Activated T-cell treated with anti-CD3 and anti-CD28 coated beads, Interleukin-2, amount 50 U/mL, for 48 hours (primary cell): Measurements from ENCODE around the gene VPS33B.
"Not testable (repeated sequence)": the region's sequence is repeated elsewhere in the genome, so short reads cannot be mapped to it uniquely, and the experiment has no call there.

Source experiments
- DNase-seq, 2 experiments: peaks; one replicate each; pipeline ENCODE4 v3.0.0-alpha.2; 2020

Gene VPS33B

DNA sequence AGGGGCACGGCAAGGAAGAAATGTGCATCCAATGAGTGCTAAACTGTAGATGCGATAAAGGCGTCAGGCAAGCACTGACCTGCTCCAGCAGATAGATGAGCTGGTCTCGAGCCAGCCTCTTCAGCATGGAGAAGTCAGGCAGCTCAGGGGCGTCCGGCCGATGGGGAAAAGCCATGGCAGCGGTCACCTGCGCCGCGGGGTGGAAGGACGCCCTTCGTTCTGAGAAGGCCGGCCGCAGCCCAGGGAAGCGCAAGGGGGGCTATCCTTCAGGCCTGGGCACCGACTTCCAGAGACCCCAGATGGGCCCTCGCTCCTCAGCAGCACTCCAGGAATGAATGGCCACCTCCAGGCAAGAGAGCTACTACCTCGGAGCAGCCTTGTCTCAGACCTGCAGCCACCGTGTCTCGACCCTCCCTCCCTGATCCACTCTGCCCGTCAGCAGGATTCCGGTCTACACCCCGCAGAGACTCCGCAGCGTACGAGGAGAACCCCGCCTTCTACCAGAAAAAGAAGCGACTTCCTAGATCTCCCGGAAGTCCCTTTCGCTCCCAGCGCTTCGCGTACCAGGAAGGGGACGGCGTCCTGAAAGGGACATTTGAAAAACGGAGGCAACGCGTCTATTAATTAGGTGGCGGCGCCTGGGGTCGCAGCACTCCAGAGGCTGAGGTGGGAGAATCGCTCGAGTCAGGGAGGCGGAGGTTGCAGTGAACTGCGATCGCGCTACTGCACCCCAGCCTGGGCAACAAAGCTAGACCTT, at the start of gene VPS33B:
Gene VPS33B (minus strand): TSS at position 520 of the 757 bp plus-strand sequence. CDS start 345 bp downstream, at position 175.
- DNase-seq, result peak; percentile 86 to 88

DNA sequence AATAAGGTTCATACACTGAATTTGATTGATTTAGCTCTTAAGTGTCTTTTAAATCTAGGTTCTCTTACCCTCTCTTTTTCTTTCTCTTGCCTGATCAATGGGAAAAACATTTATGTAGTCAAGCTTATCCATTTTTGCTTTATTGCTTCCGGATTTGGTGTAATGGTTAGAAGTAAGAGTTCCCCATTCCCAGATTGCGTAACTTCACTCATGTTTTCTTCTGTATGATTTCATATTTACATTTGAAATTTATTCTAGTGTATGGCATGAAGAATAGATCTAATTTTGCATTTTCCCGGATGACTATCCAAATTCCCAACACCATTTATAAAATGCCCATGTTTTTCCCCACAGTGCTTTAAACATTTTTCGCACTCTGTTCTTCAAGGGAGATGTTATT, 49.8 kb upstream of the VPS33B start:
- DNase-seq, result no peak

DNA sequence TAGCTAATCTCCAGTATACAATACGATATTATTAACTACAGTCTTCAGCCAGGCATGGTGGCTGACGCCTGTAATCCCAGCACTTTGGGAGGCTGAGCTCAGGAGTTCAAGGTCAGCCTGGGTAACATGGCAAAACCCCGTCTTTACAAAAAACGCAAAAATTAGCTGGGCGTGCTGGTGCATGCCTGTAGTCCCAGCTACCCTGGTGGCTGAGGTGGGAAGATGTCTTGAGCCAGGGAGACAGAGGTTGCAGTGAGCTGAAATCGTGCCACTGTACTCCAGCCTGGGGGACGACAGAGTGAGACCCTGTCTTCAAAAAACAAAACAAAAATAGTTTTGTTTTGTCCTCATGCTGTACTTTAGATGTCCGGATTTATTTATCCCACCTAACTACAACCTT, 48.5 kb upstream of the VPS33B start:
- DNase-seq, result no peak

DNA sequence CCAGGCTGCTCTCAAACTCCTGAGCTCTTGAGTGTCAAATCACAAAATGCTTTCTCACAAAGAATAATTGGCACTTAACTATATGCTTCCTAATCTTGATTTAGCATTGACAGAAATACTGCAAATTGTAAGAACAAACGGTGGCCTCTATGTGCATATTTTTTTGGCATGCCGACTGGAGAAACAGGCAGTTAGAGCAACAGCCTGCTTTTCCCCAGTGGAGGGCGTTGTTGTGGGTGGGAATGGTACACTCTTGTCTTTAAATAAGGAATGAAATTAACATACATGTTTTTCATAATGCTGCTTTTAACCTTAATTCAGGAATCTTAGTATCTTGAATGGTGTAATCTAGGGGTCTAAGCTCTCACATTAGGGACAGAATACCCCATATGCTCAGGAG, 46.6 kb upstream of the VPS33B start:
- DNase-seq, result no peak

DNA sequence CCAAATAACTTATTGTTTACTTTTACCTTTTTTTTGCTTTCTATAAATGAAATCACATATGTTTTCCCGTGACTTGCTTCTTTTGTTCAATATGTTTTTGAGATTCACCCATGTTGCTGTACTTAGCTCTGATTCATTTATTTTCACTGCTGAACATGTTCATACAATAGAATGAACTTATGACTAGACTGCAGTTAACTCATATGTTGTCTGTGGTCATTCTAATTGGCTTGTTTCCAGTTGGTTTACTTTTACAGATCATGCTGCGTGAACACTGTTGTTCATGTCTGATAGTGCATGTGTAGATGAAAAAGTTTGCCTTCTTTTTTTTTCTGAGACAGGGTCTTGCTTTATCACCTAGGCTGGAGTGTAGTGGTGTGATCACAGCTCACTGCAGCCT, 46.0 kb upstream of the VPS33B start:
- no peak for DNase-seq

DNA sequence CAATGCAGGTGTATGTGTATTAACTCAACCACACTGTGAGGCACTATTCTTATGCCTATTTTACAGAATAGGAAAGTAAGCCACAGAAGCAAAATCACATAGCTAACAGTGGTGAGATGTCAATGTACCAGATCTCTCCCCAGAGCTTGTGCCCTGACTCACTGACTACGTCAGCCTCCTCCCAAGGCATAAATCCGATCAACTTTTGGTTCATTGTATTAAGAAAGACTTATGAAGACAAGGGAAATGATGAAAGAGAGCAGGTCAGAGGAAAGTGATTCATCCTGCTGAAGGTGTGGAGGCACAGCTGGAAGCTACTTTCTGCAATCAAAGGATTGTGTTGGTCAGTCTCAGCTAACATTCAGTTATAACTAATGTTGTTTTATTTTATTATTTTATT, 44.6 kb upstream of the VPS33B start:
- DNase-seq, result no peak

DNA sequence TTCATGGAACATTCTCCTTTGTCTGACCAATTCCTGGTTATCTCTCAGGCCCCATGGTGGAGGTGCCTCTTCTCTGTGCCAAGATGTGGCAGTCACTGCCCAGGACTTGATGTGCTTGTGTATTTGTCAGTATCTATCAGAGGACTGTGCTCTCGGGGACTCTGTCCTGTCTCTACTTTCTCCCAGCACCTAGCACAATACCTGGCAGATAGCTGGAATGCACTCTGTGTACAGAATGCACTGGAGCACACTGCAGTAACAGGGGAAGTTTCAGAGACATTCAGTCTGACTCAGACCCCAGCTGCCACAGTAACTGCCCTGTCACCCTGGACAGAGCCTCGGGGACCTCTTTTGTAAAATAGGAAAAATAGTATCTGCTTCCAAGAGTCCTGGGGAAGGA, 43.1 kb upstream of the VPS33B start:
- no peak for DNase-seq

DNA sequence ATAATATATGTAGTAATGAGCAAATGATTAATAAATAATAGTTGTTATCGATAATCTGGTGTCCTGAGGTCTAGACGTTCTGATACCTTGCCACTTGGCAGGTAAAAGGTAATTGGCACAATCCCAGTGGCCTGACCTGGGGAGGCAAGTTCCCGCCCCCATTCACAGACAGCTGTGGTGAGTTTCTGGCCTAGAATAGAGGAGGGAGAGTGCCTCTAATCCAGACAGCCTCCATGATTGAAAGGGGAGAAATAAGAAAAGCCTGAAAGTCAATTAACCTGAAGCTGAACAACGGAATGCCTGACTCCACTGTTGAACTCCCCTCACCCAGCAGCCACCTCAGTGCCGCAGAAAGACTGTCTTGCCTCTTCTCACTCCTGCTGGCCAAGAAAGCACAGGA, 39.6 kb upstream of the VPS33B start:
- no peak for DNase-seq

DNA sequence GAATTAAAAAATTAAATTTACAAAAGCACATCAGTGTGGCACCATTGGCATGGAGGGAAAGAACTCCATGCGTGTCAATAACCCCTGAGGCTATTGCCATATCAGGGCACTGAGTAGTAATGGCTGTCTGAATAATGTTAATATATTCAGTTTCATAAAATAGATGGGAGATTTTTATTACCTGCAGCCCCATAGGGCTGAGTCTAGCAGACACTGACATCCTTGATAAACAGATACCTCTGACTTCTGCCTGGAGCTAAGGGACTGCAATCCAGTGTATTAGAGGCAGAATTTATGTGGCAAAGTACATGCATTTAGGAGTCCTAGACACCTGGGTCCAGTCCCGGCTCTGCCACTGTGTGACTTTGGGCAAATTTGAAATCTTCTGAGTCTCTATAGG, 38.8 kb upstream of the VPS33B start:
- DNase-seq, result no peak

DNA sequence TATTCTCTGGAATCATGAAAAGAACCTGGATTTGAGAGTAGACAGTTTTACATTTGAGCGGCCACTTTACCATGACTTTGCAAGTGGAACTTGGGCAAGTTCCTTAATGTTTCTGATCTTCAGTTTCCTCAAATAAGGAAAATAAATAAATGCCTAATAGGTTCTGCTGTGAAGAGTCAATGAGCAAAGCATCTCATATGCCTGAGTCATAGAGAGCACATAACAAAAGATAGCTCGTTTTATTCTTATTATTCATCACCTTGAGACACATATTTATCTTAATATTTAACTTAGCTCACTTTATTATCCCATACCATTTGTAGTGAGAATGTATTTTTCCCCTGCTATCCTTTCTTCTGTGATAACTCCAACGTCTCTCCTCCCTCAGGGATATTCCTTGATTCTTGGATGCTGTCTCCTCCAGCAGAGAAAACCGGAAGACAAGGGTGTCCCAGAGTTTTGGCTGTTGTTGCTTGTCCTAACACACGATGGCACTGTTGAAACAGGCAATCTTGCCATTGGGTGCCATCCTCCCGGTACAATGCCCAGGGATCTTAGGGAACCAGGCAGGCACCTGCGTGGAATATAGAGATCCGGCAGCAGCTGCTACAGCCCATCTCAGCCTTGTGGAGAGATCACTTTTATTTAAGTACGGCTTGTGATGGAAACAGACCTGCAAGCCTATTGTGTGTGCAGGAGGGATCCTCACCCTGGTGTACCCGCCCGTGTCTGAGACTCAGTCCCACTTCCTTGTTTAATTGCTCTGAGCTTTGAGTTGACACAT, 33.3 kb upstream of the VPS33B start:
- peak; percentile 55 to 59 for DNase-seq

DNA sequence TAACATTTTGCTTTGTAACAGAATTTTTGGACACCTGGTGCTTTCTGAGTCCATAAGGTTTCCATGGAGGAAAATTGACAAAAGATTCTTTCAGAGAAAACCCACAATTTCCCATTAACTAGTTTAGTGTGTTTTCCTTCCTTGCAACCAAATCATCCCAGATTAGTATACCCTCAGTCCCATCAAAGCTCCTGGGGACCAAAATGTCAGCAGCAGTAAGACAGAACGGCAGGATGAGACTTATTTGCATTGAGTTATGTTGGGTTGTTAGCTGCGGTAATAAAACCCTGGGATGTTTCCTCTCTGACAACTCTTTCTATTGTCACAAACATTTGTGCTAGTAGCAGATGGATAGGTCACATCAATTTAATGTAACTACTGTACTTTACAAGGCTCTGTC, 32.4 kb upstream of the VPS33B start:
- DNase-seq, result no peak

DNA sequence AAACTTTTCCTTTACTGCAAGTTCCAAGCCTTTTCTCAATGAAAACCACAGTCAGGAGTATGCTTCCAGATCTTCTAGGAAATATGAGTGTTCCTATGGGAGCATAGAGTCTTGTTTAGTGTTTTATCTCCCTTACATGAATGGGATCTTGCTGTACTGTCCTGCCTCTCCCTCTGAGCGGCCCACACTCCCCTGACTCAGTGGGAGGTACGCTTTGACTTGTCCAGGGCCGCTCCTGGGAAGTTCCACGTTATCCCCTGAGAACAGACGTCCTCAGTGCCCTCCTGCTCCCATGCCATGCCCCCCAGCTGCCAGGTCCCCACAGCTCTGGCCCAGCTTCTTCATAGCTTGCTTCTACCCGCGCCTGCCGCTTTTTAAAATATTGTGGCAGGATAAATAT, 28.9 kb upstream of the VPS33B start:
- DNase-seq, result no peak

DNA sequence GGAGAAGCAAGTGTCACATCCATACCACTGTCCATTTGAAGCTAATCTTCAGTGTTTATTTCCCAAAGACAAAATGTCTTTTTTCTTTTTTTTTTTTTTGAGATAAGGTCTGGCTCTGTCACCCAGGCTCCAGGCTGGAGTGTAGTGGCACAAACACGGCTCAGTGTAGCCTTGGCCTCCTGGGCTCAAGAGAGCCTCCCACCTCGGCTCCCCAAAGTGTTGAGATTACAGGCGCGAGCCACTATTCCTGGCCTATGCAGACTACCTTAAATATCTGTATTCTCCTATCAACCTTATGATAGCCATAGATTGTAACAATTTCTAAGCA, 27.7 kb upstream of the VPS33B start:
- DNase-seq, result no peak

DNA sequence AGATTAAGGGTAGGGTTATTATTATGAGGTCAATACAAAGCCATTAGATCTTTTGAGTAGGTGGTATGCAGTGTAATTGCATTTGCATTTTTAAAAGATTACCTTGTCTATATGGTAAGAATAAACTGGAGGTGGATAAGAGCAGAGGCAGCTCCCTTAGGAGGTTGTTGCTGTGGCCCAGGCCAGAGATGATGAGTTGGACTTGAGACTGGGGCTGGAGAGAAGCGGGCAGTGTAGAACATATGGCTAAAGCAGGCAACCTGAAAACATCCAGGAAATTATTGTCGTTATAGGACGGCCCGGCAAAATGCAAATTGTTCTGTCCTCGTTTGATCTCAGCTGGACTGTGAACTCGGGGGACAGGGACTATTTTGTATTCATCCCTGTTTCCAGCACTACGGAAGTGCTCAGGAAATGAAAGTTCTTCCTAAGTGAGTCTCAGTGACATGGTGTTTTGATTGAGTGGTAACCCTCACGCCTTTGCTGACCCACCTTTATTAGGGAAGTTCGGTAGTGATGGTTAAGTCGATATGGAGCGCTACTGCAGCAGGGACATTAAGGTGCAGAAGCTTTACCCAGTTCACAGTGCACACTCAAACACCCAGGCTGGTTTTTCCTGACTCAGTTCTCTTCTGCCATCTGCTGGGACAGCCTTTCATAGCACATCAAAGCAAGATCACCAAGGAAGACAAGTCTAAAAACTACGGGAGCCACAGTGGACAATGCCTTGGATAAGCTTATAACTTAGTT, 27.2 kb upstream of the VPS33B start:
- peak; percentile 43 to 48 for DNase-seq

DNA sequence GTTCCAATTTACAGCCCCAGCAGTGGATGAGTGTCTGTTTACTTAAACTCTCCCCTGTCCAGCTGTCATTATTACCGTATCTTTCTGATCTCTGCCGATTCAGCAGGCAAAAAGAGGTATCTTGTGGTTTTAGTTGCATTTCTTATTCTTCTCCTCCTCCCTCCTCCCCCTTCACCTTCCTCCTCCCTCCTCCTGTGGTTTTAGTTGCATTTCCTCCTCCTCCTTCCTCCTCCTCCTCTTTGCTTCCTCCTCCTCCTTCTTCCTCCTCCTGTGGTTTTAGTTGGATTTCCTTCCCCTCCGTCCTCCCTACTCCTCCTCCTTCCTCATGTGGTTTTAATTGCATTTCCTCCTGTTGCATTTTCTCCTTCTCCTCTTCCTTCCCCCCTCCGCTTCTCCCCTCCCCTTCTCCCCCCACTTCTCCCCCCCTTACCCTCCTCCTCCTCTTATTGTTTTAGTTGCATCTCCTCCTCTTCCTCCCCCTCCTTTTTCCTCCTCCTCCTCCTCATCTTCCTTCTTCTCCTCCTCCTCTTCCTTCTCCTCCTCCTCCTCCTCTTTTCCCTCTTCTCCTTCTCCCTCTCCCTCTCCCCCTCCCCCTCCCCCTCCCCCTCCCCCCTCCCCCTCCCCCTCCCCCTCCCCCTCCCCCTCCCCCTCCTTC, 25.3 kb upstream of the VPS33B start:
- DNase-seq, result no peak

DNA sequence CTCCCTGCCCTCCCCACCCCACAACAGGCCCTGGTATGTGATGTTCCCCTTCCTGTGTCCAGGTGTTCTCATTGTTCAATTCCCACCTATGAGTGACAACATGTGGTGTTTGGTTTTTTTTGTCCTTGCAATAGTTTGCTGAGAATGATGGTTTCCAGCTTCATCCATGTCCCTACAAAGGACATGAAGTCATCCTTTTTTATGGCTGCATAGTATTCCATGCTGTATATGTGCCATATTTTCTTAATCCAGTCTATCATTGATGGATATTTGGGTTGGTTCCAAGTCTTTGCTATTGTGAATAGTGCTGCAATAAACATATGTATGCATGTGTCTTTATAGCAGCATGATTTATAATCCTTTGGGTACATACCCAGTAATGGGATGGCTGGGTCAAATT, 23.7 kb upstream of the VPS33B start:
- not testable (repeated sequence) for DNase-seq

DNA sequence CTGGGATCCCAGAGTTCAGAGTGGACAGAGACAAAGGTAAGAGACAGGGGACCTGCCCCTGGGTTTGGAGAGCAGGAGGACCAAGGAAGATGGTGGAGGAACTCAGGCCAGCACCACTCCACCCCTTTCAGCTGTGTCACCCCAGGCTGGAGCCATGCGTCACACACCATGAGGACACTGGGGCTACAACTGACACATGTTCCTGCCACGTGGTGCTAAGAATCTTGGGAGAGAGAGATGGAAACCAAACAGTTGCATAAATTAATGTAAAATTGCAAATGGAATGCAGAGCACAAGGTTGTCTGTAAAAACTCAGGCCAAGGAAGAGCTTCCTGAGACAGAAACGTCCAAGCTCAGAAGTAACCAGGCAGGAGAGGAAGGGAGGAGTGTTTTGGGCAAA, 22.7 kb upstream of the VPS33B start:
- DNase-seq, result no peak

DNA sequence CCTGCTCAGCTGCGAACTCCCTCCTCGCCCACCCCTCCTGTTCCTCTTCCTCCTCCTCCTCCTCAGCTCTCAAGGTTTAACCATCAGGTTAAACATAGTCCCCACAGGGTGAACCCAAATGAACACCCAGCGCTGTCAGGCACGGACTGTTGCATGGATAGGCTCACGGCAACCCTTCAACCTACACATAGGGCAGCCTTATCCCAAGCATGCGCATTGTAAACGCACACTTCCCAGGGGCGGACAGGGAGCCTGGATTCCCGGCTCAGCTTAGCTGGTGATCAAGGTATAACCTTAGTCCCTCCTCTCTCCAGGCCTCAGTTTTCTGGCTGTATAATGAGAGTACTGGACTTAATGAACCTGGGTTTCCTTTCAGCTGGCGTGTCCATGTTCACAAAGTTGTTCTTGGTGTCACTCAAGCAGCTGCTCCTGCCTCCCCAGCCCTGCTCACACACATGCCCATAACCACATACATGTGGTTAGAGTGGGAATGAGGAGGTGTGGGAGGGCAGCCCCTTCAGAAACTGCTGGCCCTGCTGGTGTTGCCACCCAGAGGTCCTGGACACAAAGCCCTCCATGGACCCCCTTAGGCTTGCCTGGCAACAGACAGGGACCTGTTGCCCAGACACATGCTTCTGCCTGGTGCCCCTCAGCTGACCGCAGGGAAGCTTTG, 20.9 kb upstream of the VPS33B start:
- no peak for DNase-seq

DNA sequence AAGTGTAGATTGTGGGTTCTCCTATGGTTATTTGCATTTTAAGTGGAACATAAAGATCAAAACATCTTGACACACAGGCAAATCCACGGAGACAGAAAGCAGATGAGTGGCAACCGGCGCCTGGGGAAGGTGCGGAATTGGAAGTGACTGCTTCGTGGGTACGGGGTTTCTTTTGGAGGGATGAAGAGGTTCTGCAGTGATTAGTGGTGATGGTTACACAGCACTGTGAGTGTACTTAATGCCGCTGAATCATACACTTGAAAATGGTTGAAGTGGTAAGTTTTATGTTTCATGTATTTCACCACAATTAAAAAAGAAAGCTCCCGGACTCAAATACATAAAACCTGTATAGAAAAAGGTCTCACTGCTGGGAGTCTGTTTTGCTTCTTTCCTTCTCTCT, 18.5 kb upstream of the VPS33B start:
- DNase-seq, result no peak

DNA sequence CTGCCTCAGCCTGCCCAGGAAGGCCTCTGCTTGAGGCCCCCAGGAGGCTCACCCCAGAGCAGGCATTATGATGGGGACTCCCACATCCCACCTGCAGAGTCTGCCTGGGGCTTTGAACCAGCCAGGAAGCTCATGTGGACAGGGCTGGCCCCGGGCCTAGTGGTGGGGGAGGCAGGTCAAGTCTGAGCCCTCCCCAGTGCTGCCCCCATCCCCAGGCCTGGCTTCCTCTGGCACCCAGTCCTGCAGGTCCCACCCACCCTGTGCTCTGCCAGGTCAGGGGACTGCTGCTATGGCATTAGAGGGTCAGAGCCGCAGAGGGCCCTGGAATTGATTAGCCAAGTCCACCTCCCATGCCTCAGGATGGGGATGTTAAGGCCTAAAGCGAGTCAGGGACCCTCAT, 17.6 kb upstream of the VPS33B start:
- no peak for DNase-seq

DNA sequence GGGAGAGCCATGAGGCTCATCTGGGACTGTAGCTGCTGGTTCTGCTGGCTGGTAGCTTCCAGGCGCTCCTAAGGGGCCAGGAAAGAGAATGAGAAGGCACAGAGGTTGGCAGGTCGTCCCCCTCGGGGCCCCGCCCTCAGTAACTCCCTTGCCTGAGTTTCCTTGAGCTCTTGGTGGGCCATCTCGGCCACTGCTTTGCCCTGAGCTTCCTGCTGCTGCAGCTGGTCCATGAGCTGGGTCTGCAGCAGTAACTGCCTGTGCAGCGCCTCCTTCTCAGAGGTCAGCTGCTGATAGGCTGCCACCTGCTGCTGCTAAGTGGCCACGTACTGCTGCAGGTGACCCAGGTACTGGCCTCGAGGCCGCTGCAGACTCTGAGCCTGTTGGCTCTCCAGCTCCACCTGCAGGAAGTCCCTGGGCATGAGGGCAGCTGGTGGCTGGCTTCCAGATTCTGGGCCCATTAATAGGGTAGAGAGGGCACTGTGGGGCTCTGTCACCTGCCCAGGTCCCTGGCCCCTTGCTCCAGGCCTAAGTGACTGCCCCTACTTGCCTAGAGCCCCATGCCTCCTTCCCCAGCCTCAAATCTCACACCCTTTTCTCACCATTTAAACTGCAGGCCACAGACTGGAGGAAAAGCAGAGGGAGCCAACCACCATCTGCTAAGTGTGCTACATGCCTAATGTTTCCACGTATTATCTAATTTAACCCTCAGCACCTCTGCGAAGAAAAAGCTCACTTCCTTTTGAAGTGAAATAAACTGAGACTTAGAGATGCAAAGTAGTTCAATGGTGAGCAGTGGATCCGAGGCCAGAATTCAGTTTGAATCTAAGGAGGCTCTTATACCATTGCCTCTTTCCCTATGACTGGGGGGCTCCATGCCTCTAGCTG, 10.8 kb upstream of the VPS33B start:
- DNase-seq, result peak; percentile 75 to 78

DNA sequence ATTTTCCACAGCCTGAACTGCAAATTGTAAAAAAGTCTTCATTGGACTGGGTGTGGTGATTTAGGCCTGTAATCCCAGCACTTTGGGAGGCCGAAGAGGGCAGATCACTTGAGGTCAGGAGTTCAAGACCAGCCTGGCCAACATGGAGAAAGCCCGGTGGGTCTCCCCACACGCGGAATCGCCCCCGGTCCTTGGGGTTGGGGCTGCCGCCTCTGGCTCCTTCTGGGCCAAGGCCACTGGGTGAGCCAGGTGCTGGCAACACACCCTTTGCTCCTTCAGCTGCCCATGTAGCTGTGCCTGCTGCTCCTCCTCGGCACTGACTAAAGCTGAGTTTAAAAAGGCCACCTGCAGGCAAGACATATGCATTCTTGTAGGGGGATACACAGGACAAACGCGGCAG, 9.4 kb upstream of the VPS33B start:
- DNase-seq, result no peak
